ENCODE measurements around the gene CHCHD6.

DNA sequence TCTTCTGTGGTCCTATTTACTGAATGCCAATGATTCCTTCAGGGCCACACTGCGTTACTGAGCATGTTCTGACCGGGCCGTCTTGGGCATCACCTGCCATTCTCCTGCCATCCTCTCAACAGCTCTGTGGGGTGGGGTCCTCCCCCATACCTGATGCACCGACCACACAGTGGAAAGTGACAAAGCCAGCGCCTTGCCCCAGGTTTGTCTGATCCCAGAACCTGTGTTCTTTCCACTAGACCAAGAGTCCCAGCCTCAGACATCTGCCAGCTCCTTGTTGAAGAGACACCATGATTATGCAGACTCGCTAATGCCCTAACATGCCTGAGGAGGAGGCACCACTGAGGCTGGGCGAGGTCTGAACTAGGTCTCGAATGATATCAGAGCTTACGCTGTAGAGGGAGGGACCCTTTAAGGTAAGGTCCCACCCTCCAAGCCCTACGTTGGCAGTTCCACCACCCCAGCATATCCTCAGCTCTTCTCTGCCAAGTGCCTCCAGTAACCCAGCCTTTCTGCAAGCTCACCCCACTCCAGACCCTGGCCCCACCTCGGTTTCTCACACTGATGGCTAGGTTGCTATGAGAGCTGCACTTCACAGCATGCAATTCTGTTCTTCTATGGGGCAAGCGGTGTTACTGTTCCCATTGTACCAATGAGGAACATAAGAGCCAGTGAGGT lies 249.1 kb downstream of the CHCHD6 start:
- TF ChIP-seq, protein P1, sequence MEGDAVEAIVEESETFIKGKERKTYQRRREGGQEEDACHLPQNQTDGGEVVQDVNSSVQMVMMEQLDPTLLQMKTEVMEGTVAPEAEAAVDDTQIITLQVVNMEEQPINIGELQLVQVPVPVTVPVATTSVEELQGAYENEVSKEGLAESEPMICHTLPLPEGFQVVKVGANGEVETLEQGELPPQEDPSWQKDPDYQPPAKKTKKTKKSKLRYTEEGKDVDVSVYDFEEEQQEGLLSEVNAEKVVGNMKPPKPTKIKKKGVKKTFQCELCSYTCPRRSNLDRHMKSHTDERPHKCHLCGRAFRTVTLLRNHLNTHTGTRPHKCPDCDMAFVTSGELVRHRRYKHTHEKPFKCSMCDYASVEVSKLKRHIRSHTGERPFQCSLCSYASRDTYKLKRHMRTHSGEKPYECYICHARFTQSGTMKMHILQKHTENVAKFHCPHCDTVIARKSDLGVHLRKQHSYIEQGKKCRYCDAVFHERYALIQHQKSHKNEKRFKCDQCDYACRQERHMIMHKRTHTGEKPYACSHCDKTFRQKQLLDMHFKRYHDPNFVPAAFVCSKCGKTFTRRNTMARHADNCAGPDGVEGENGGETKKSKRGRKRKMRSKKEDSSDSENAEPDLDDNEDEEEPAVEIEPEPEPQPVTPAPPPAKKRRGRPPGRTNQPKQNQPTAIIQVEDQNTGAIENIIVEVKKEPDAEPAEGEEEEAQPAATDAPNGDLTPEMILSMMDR (conservative IDR thresholded peaks at IDR 0.05; ENCODE audit: low read depth, low read length), result no peak
- TF ChIP-seq EZH2 (IDR thresholded peaks at IDR 0.05; ENCODE audit: low read length, unreplicated experiment), result no peak

Data from PC-3 (cell line).